ENCODE results near the gene DNM2. TPM values are rescaled to one million over a fixed set of nuclear protein-coding genes. Genes with fewer than 3 reads are reported as not detected.
A peak's percentile ranks its signal among the peaks of the same experiment; 100 is the strongest.

Gene DNM2
- total RNA-seq, 2 experiments from 2014 or later = 249 to 259 TPM

DNA sequence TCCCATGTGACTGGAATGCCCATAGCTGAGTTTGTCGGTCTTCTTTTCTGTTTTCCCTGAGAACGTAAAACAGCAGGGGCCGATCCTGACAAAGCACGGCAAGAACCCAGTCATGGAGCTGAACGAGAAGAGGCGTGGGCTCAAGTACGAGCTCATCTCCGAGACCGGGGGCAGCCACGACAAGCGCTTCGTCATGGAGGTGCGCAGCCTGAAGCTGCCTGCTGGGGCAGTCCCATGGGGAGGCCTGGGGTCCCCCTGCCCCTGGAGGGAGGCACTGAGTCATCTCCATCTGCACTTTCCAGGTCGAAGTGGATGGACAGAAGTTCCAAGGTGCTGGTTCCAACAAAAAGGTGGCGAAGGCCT, 34.8 kb upstream of the DNM2 start:
- POLR2A ChIA-PET = interaction anchor here (1.6 kb wide), 1 partner anchor 19 kb away, joined by 4 read pairs; the partner anchor contains the start of gene QTRT1
- Mint-ChIP-seq H3K36me3 (peaks cover 14% of the 10 kb centered on the region), H3K27me3 (no peaks in the 10 kb centered on the region), H3K4me1 (no peaks in the 10 kb centered on the region), H3K4me3 (no peak overlapping the region), H3K27ac (no peak overlapping the region), H3K9me3 (no peaks in the 10 kb centered on the region)
- ATAC-seq (ENCODE audit: low read depth) (no peak), DNase-seq (no peak)

DNA sequence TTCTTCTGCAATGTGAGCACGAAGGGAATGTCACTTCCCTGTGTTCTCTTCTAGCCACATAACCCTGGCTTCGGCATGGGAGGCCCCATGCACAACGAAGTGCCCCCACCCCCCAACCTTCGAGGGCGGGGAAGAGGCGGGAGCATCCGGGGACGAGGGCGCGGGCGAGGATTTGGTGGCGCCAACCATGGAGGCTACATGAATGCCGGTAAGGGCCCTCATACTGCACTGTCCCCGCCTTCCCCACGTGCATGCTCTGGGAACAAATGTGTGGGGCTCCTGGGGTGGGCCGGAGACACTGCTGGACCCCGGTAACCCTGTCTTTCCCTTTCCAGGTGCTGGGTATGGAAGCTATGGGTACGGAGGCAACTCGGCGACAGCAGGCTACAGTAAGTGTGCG, 34.3 kb upstream of the DNM2 start:
- POLR2A ChIA-PET = interaction anchor here (1.6 kb wide), 1 partner anchor 18 kb away, joined by 4 read pairs; the partner anchor contains the start of gene QTRT1
- H3K36me3 Mint-ChIP-seq = peaks cover 12% of the 10 kb centered on the region

DNA sequence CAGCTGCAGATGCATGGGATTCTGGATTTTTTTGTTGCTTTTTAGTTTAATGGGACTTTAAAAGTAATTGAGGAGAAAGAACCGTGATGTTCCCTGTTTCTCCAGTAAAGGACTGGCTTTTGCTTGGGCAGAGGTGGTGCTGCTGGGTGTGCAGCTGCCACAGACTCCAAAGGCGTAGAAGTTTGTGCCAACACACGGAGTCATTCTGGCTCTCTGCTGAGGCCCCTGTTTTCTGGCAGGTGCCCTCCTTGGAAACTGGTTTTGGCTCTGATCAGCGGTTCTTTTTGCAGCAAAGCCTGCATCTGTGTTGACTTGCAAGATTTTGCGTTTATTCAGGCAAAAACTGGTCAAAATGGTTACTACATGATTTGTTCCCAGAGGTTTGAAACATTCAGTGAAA, 32.7 kb upstream of the DNM2 start:
- DNase-seq (no peak), ATAC-seq (ENCODE audit: low read depth) (no peak)
- H3K27me3 Mint-ChIP-seq = no peaks in the 10 kb centered on the region
- no peaks in the 10 kb centered on the region for H3K4me1 Mint-ChIP-seq
- POLR2A ChIA-PET = interaction anchor here (0.6 kb wide), 1 partner anchor 286 kb away, joined by 3 read pairs; no protein-coding TSS in a partner anchor
- H3K9me3 Mint-ChIP-seq = no peaks in the 10 kb centered on the region
- H3K4me3 Mint-ChIP-seq = no peak overlapping the region
- H3K27ac Mint-ChIP-seq = no peak overlapping the region
- peaks cover 16% of the 10 kb centered on the region for H3K36me3 Mint-ChIP-seq

More for the DNA sequence above, 34.3 kb upstream of the DNM2 start:
- ATAC-seq (ENCODE audit: low read depth) = no peak
- Mint-ChIP-seq H3K4me1 (no peaks in the 10 kb centered on the region), H3K27ac (no peak overlapping the region), H3K27me3 (no peaks in the 10 kb centered on the region), H3K4me3 (no peak overlapping the region), H3K9me3 (no peaks in the 10 kb centered on the region)
- DNase-seq = no peak

- Mint-ChIP-seq H3K4me3 (no peak overlapping the region), H3K36me3 (peaks cover 13% of the 10 kb centered on the region), H3K9me3 (no peaks in the 10 kb centered on the region)
These were observed 31.7 kb upstream of the DNM2 start for GRCh38 chr19:10686193-10686592.

GRCh38 chr19:10686661-10687517, 31.0 kb upstream of the DNM2 start:
- no peaks in the 10 kb centered on the region for H3K27me3 Mint-ChIP-seq
- H3K9me3 Mint-ChIP-seq = no peaks in the 10 kb centered on the region
- ATAC-seq (ENCODE audit: low read depth) (no peak), DNase-seq (no peak)
- no peaks in the 10 kb centered on the region for H3K4me1 Mint-ChIP-seq
- no peak overlapping the region for H3K4me3 Mint-ChIP-seq
- H3K36me3 Mint-ChIP-seq = peaks cover 9% of the 10 kb centered on the region
- POLR2A ChIA-PET = no interaction called here
- no peak overlapping the region for H3K27ac Mint-ChIP-seq

More at GRCh38 chr19:10686193-10686592, 31.7 kb upstream of the DNM2 start:
- H3K4me1 Mint-ChIP-seq = no peaks in the 10 kb centered on the region
- DNase-seq (no peak), ATAC-seq (ENCODE audit: low read depth) (no peak)
- H3K27ac Mint-ChIP-seq = no peak overlapping the region
- POLR2A ChIA-PET = no interaction called here
- H3K27me3 Mint-ChIP-seq = no peaks in the 10 kb centered on the region

DNA sequence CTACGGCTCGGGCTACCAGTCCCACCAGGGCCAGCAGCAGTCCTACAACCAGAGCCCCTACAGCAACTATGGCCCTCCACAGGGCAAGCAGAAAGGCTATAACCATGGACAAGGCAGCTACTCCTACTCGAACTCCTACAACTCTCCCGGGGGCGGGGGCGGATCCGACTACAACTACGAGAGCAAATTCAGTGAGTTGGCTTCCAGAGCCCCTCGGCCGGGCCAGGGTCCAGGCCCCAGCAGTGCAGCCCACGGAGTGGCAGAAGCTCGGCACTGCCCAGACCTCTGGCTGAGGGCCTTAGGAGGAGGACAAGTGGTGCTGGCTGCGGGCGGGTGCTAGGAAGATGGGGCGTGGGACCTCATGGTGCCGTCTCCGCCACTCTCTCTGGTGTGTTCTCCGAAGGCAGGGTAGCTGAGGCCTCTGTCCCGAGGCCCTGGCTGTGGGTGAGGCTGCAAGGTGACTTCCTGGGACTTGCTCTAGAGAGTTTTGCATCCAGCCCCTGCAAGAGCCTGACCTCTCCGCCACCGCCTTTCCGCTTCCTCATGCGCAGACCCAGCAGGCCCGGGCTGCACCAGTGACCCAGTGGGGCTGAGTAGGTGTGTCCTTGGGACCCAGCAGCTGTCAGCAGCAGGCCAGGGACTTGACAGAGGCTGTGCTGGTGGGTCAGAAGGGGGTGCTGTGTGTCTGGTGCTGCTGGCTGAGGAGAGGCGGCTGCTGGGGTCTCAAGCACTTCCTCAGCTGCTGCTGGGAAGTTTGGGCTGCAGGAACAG, 30.2 kb upstream of the DNM2 start:
- Mint-ChIP-seq H3K9me3 (no peaks in the 10 kb centered on the region), H3K27ac (no peak overlapping the region), H3K36me3 (peaks cover 10% of the 10 kb centered on the region)

DNA sequence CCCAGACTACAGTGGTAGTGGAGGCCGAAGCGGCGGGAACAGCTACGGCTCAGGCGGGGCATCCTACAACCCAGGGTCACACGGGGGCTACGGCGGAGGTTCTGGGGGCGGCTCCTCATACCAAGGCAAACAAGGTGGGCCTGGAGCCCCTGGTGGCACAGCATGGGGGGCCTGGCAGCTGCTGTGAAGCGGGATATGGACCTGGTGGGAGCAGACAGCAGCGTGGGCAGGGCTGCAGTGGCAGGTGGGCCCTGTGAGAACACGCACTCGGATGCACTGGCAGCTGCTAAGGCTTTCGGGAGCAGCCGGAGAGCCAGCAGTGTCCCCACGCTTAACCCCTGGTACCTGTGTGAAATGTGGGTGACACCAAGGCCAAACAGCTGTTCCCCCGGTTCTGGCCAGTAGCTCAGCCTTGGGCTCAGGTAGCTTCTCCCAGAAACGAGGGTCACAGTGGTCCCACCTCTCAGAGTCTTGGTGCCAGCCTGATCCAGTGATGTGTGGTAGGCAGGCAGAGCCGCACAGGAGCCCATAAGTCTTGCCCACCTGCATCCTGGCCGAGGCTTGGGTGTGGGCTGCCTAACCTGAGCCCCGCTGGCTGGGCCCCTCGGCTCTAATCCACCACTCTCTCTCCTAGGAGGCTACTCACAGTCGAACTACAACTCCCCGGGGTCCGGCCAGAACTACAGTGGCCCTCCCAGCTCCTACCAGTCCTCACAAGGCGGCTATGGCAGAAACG, 29.2 kb upstream of the DNM2 start:
- Mint-ChIP-seq H3K9me3 (no peaks in the 10 kb centered on the region), H3K4me3 (no peak overlapping the region), H3K27ac (no peak overlapping the region), H3K36me3 (peaks cover 11% of the 10 kb centered on the region), H3K27me3 (no peaks in the 10 kb centered on the region), H3K4me1 (no peaks in the 10 kb centered on the region)
- POLR2A ChIA-PET = no interaction called here
- no peak for ATAC-seq (ENCODE audit: low read depth)
- no peak for DNase-seq

More for the DNA sequence above, 30.2 kb upstream of the DNM2 start:
- no peak for ATAC-seq (ENCODE audit: low read depth)
- Mint-ChIP-seq H3K4me1 (no peaks in the 10 kb centered on the region), H3K4me3 (no peak overlapping the region), H3K27me3 (no peaks in the 10 kb centered on the region)
- POLR2A ChIA-PET = no interaction called here
- DNase-seq = no peak

DNA sequence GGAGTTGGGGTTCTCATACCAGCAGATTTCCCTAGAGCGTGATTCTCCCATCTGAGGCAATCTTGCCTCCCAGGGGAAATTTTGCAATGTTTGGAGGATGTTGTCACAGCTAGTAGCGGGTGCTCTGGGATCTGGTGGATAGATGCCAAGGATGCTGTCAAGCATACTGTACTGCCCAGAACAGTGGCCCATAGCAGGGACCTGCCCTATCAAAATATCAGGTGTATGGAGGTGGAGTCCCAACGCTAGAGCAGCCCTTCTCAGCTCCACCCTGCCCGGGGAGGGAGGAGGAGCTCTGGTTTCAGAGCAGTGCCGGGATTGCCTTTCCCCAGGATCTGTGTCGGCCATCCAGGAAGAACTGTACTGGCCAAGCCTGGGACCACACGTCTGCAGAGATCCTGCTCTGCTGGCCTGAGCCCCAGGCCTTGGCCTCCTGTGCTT, 27.5 kb upstream of the DNM2 start:
- Mint-ChIP-seq H3K36me3 (peaks cover 7% of the 10 kb centered on the region), H3K4me1 (peaks cover 5% of the 10 kb centered on the region), H3K4me3 (no peak overlapping the region), H3K27me3 (peaks cover under 1% of the 10 kb centered on the region), H3K9me3 (no peaks in the 10 kb centered on the region), H3K27ac (no peak overlapping the region)
- no peak for DNase-seq
- no peak for ATAC-seq (ENCODE audit: low read depth)
- POLR2A ChIA-PET = no interaction called here

- Mint-ChIP-seq H3K4me1 (peaks cover 8% of the 10 kb centered on the region), H3K4me3 (no peak overlapping the region), H3K27me3 (peaks cover 4% of the 10 kb centered on the region), H3K36me3 (peaks cover 8% of the 10 kb centered on the region), H3K27ac (no peak overlapping the region), H3K9me3 (no peaks in the 10 kb centered on the region)
- no peak for DNase-seq
- ATAC-seq (ENCODE audit: low read depth) = no peak
- POLR2A ChIA-PET = interaction anchor here (0.6 kb wide), 1 partner anchor 16 kb away, joined by 3 read pairs; no protein-coding TSS in a partner anchor
These were observed 26.5 kb upstream of the DNM2 start for GRCh38 chr19:10691178-10691881.

DNA sequence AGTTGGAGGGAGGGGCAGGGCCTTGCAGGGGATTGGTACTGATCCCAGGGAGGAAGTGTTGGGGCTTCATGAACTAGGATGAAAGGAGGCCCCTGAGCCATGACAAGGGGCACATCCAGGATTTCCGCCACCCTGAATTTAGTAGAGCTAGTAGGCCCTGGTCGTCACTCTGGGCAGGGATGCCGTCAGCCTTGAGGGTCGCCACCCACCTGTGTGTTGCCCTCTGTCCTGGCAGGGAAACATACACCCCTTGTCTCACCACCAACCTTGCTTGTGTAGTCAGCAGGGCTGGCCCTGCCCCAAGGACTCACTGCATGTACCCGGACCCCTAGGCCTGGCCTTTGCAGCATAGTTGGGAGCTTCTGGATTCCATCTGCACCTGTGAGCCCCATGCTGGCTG, 26.0 kb upstream of the DNM2 start:
- H3K27ac Mint-ChIP-seq = no peak overlapping the region
- no peaks in the 10 kb centered on the region for H3K9me3 Mint-ChIP-seq

DNA sequence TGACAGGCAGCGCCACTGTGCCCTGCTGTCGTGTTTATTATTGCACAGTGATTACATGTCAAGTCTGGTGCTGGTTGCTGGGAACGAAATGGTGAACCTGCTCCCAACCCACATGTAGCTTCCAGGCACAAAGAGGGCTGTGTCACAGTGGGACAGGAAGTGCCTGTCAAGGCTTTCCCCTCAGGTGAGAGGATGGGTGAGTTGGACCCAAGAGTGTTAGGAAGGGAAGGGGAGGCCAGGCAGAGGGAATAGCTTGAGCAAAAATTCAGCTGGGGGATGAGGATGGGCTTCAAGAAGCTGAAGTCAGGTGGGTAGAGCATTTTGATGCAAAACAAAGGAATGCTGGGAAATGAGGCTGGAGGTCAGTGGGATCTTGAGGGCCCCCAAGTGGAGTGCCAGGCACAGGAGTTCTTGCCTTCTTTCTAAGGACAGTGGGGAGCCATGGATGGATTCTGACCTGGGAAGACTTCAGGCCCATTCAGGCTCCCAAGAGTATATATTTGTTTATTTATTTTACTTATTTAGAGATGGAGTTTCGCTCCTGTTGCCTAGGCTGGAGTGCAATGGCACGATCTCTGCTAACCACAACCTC, 25.1 kb upstream of the DNM2 start:
- ATAC-seq (ENCODE audit: low read depth) (no peak), DNase-seq (no peak)
- Mint-ChIP-seq H3K9me3 (no peaks in the 10 kb centered on the region), H3K4me3 (no peak overlapping the region), H3K27me3 (peaks cover 11% of the 10 kb centered on the region), H3K36me3 (peaks cover 8% of the 10 kb centered on the region), H3K27ac (peak overlapping the region; percentile 54), H3K4me1 (peaks cover 11% of the 10 kb centered on the region)
- POLR2A ChIA-PET = interaction anchor here (0.6 kb wide), 1 partner anchor 145 kb away, joined by 6 read pairs; no protein-coding TSS in a partner anchor

More for the DNA sequence above, 26.0 kb upstream of the DNM2 start:
- Mint-ChIP-seq H3K4me1 (peaks cover 11% of the 10 kb centered on the region), H3K27me3 (peaks cover 7% of the 10 kb centered on the region), H3K36me3 (peaks cover 8% of the 10 kb centered on the region), H3K4me3 (no peak overlapping the region)
- DNase-seq = no peak
- ATAC-seq (ENCODE audit: low read depth) = no peak
- POLR2A ChIA-PET = no interaction called here

- no peak overlapping the region for H3K27ac Mint-ChIP-seq
- peaks cover 11% of the 10 kb centered on the region for H3K4me1 Mint-ChIP-seq
- H3K9me3 Mint-ChIP-seq = no peaks in the 10 kb centered on the region
- POLR2A ChIA-PET = interaction anchor here (0.5 to 1.2 kb wide), 5 partner anchors 36 to 380 kb away, joined by 4 to 5 read pairs (median 5); no protein-coding TSS in a partner anchor
- peak overlapping the region; percentile 82 for H3K4me3 Mint-ChIP-seq
- H3K27me3 Mint-ChIP-seq = peaks cover 11% of the 10 kb centered on the region
- no peak for ATAC-seq (ENCODE audit: low read depth)
- no peak for DNase-seq
- peaks cover 5% of the 10 kb centered on the region for H3K36me3 Mint-ChIP-seq
These were observed 23.1 kb upstream of the DNM2 start for GRCh38 chr19:10694706-10695307.

Data from activated naive CD8-positive, alpha-beta T cell treated with anti-CD3 and anti-CD28 coated beads, Interleukin-2, amount 10 ng/mL, durations not matched to agents 7 days and 5 days (primary cell).